Chondrocyte (in vitro differentiated cells): ENCODE results near the gene WDR88. TPM values are rescaled to one million over a fixed set of nuclear protein-coding genes. Genes with fewer than 3 reads are reported as not detected.

Experiments used
- DNase-seq: peaks from one replicate; pipeline ENCODE4 v3.0.0; 2021; ENCODE audit warnings: mixed read lengths, low spot score
- H3K27ac Mint-ChIP-seq: one replicate; pipeline ENCODE4 v1.8.0; 2021; ENCODE audit warnings: mild to moderate bottlenecking, moderate library complexity, mixed read lengths; ENCODE audit not compliant: unreplicated experiment
- H3K27me3 Mint-ChIP-seq: 2 replicates; pipeline ENCODE4 v1.8.0; 2021; ENCODE audit warnings: low read depth, mixed read lengths
- H3K36me3 Mint-ChIP-seq: 2 replicates; pipeline ENCODE4 v1.8.0; 2021; ENCODE audit warnings: low read depth, mixed read lengths
- H3K4me1 Mint-ChIP-seq: 2 replicates; pipeline ENCODE4 v1.8.0; 2021; ENCODE audit warnings: low read depth, mild to moderate bottlenecking, mixed read lengths
- H3K4me3 Mint-ChIP-seq: one replicate; pipeline ENCODE4 v1.8.0; 2021; ENCODE audit warnings: mild to moderate bottlenecking, moderate library complexity, mixed read lengths; ENCODE audit not compliant: unreplicated experiment
- H3K9me3 Mint-ChIP-seq: 2 replicates; pipeline ENCODE4 v1.8.0; 2021; ENCODE audit warnings: low read depth, mixed read lengths
- CTCF ChIP-seq: fragments of 200-600 bp; sonication (generic); IDR thresholded peaks from 2 replicates; pipeline ENCODE4 v1.5.0; 2021; ENCODE audit warnings: antibody characterized with exemption, mild to moderate bottlenecking, moderate library complexity
- total RNA-seq: library from RNA; stranded (reverse); gene quantifications from 3 replicates; pipeline ENCODE4 v1.2.1, GENCODE V29; 2021

WDR88 gene
- total RNA-seq, 1 donor from 2014 or later: not detected

GRCh38 chr19:33198169-33198568 is 66.3 kb downstream of the WDR88 start:
- TF ChIP-seq CTCF: no peak
- H3K27ac Mint-ChIP-seq: no peak overlapping the region
- H3K4me1 Mint-ChIP-seq: peaks cover 8% of the 10 kb centered on the region
- H3K27me3 Mint-ChIP-seq: no peaks in the 10 kb centered on the region
- DNase-seq: no peak
- H3K4me3 Mint-ChIP-seq: no peak overlapping the region
- peaks cover 7% of the 10 kb centered on the region for H3K36me3 Mint-ChIP-seq
- no peaks in the 10 kb centered on the region for H3K9me3 Mint-ChIP-seq

GRCh38 chr19:33199441-33200265 is 67.7 kb downstream of the WDR88 start:
- Mint-ChIP-seq H3K9me3 (no peaks in the 10 kb centered on the region), H3K4me3 (no peak overlapping the region), H3K27me3 (no peaks in the 10 kb centered on the region), H3K27ac (no peak overlapping the region), H3K4me1 (peaks cover 8% of the 10 kb centered on the region), H3K36me3 (peaks cover 8% of the 10 kb centered on the region)
- DNase-seq: no peak
- TF ChIP-seq CTCF: no peak

GRCh38 chr19:33201473-33201872 is 69.6 kb downstream of the WDR88 start:
- H3K4me1 Mint-ChIP-seq: no peaks in the 10 kb centered on the region
- H3K36me3 Mint-ChIP-seq: peaks cover 8% of the 10 kb centered on the region
- no peaks in the 10 kb centered on the region for H3K9me3 Mint-ChIP-seq
- no peak overlapping the region for H3K4me3 Mint-ChIP-seq
- H3K27me3 Mint-ChIP-seq: no peaks in the 10 kb centered on the region
- TF ChIP-seq CTCF: no peak
- DNase-seq: no peak
- no peak overlapping the region for H3K27ac Mint-ChIP-seq

- H3K27ac Mint-ChIP-seq: no peak overlapping the region
- H3K36me3 Mint-ChIP-seq: peaks cover 8% of the 10 kb centered on the region
- H3K9me3 Mint-ChIP-seq: no peaks in the 10 kb centered on the region
- no peak overlapping the region for H3K4me3 Mint-ChIP-seq
- DNase-seq: no peak
- no peaks in the 10 kb centered on the region for H3K27me3 Mint-ChIP-seq
- no peaks in the 10 kb centered on the region for H3K4me1 Mint-ChIP-seq
- no peak for TF ChIP-seq CTCF
These were observed 70.1 kb downstream of the WDR88 start for GRCh38 chr19:33201886-33202545.

- Mint-ChIP-seq H3K4me3 (no peak overlapping the region), H3K9me3 (no peaks in the 10 kb centered on the region), H3K27ac (no peak overlapping the region), H3K27me3 (no peaks in the 10 kb centered on the region), H3K4me1 (no peaks in the 10 kb centered on the region), H3K36me3 (peaks cover 8% of the 10 kb centered on the region)
- no peak for TF ChIP-seq CTCF
- DNase-seq: no peak
These were observed 70.9 kb downstream of the WDR88 start for GRCh38 chr19:33202546-33203507.
